ENCODE data around the gene RFC2.
"Not testable (repeated sequence)": the region's sequence is repeated elsewhere in the genome, so short reads cannot be mapped to it uniquely, and the experiment has no call there.

Gene RFC2

GRCh38 chr7:74248156-74248555, 6.0 kb downstream of the RFC2 start:
- DNase-seq (ENCODE audit: low read depth) = no peak

GRCh38 chr7:74246497-74246896, 7.7 kb downstream of the RFC2 start:
- no peak for DNase-seq (ENCODE audit: low read depth)

GRCh38 chr7:74242122-74242443, 12.1 kb downstream of the RFC2 start:
- no peak for DNase-seq (ENCODE audit: low read depth)

GRCh38 chr7:74240482-74240881, 13.7 kb downstream of the RFC2 start:
- no peak for DNase-seq (ENCODE audit: low read depth)

- no peak for DNase-seq (ENCODE audit: low read depth)
Measured at GRCh38 chr7:74236284-74236683, 17.9 kb downstream of the RFC2 start.

GRCh38 chr7:74235518-74236268, 18.5 kb downstream of the RFC2 start:
- DNase-seq (ENCODE audit: low read depth) = no peak

GRCh38 chr7:74233655-74234285, 20.4 kb downstream of the RFC2 start:
- peak; percentile 72 for DNase-seq (ENCODE audit: low read depth)

- DNase-seq (ENCODE audit: low read depth) = no peak
Measured at GRCh38 chr7:74231232-74231590, 23.0 kb downstream of the RFC2 start.

GRCh38 chr7:74230446-74231231, 23.6 kb downstream of the RFC2 start:
- DNase-seq (ENCODE audit: low read depth) = no peak

GRCh38 chr7:74228951-74229900, 25.0 kb downstream of the RFC2 start:
- DNase-seq (ENCODE audit: low read depth) = no peak

- DNase-seq (ENCODE audit: low read depth) = no peak
Measured at GRCh38 chr7:74226633-74227032, 27.6 kb downstream of the RFC2 start.

GRCh38 chr7:74225400-74225799, 28.8 kb downstream of the RFC2 start:
- DNase-seq (ENCODE audit: low read depth) = no peak

GRCh38 chr7:74224907-74225306, 29.3 kb downstream of the RFC2 start:
- not testable (repeated sequence) for DNase-seq (ENCODE audit: low read depth)

- DNase-seq (ENCODE audit: low read depth) = no peak
Measured at GRCh38 chr7:74224511-74224832, 29.7 kb downstream of the RFC2 start.

GRCh38 chr7:74223711-74224510, 30.3 kb downstream of the RFC2 start:
- no peak for DNase-seq (ENCODE audit: low read depth)

- DNase-seq (ENCODE audit: low read depth) = no peak
Measured at GRCh38 chr7:74222851-74223710, 31.1 kb downstream of the RFC2 start.

- DNase-seq (ENCODE audit: low read depth) = no peak
Measured at GRCh38 chr7:74221713-74222112, 32.5 kb downstream of the RFC2 start.

- DNase-seq (ENCODE audit: low read depth) = no peak
Measured at GRCh38 chr7:74220229-74220628, 34.0 kb downstream of the RFC2 start.

GRCh38 chr7:74219416-74219815, 34.8 kb downstream of the RFC2 start:
- no peak for DNase-seq (ENCODE audit: low read depth)

- DNase-seq (ENCODE audit: low read depth) = no peak
Measured at GRCh38 chr7:74218343-74218698, 35.9 kb downstream of the RFC2 start.
